Measurements from ENCODE around the gene AGBL5.
A peak's percentile ranks its signal among the peaks of the same experiment; 100 is the strongest.

The AGBL5 gene

GRCh38 chr2:27084297-27085061, 33.0 kb downstream of the AGBL5 start:
- no peaks in the 10 kb centered on the region for H3K27me3 ChIP-seq (ENCODE audit: control insufficient read depth in 1 of 2, insufficient read depth in 2 of 2, low read length in 2 of 2)
- no peaks in the 10 kb centered on the region for H3K9me3 ChIP-seq (ENCODE audit: control insufficient read depth in 1 of 2, low read length in 2 of 2)
- H3K36me3 ChIP-seq (ENCODE audit: control insufficient read depth in 1 of 2, insufficient read depth in 2 of 2, low read length in 2 of 2) = no peaks in the 10 kb centered on the region
- no peak overlapping the region for H3K9ac ChIP-seq (ENCODE audit: low read depth in 1 of 2, low read length in 2 of 2)
- no peak overlapping the region for H3K27ac ChIP-seq (ENCODE audit: low read depth, low read length)
- peaks cover 34 to 47% of the 10 kb centered on the region in 2 donors for H3K4me1 ChIP-seq (ENCODE audit: control insufficient read depth in 1 of 2, insufficient read depth in 2 of 2, low read length in 2 of 2)
- H3K4me3 ChIP-seq (ENCODE audit: low read depth in 1 of 2, low read length in 2 of 2) = no peak overlapping the region

- H3K9ac ChIP-seq (ENCODE audit: low read depth in 1 of 2, low read length in 2 of 2) = peak overlapping the region; percentile 58 to 76
- peak overlapping the region; percentile 76 to 78 for H3K4me3 ChIP-seq (ENCODE audit: low read depth in 1 of 2, low read length in 2 of 2)
- H3K36me3 ChIP-seq (ENCODE audit: control insufficient read depth in 1 of 2, insufficient read depth in 2 of 2, low read length in 2 of 2) = no peaks in the 10 kb centered on the region
- no peaks in the 10 kb centered on the region for H3K9me3 ChIP-seq (ENCODE audit: control insufficient read depth in 1 of 2, low read length in 2 of 2)
- H3K27me3 ChIP-seq (ENCODE audit: control insufficient read depth in 1 of 2, insufficient read depth in 2 of 2, low read length in 2 of 2) = no peaks in the 10 kb centered on the region
- peak overlapping the region; percentile 85 for H3K27ac ChIP-seq (ENCODE audit: low read depth, low read length)
- H3K4me1 ChIP-seq (ENCODE audit: control insufficient read depth in 1 of 2, insufficient read depth in 2 of 2, low read length in 2 of 2) = peaks cover 34 to 49% of the 10 kb centered on the region in 2 donors
Measured at GRCh38 chr2:27085062-27085672, 33.7 kb downstream of the AGBL5 start.

DNA sequence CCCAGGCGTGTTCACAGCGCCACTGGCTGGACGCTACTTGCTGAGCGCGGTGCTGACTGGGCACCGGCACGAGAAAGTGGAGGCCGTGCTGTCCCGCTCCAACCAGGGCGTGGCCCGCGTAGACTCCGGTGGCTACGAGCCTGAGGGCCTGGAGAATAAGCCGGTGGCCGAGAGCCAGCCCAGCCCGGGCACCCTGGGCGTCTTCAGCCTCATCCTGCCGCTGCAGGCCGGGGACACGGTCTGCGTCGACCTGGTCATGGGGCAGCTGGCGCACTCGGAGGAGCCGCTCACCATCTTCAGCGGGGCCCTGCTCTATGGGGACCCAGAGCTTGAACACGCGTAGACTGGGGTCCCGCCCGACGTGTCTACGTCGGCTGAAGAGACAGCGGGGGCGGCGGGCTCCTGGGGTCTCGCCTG, 34.2 kb downstream of the AGBL5 start:
- no peaks in the 10 kb centered on the region for H3K36me3 ChIP-seq (ENCODE audit: control insufficient read depth in 1 of 2, insufficient read depth in 2 of 2, low read length in 2 of 2)
- H3K27me3 ChIP-seq (ENCODE audit: control insufficient read depth in 1 of 2, insufficient read depth in 2 of 2, low read length in 2 of 2) = no peaks in the 10 kb centered on the region
- peak overlapping the region; percentile 85 for H3K27ac ChIP-seq (ENCODE audit: low read depth, low read length)
- peaks cover 33 to 44% of the 10 kb centered on the region in 2 donors for H3K4me1 ChIP-seq (ENCODE audit: control insufficient read depth in 1 of 2, insufficient read depth in 2 of 2, low read length in 2 of 2)
- no peaks in the 10 kb centered on the region for H3K9me3 ChIP-seq (ENCODE audit: control insufficient read depth in 1 of 2, low read length in 2 of 2)
- H3K9ac ChIP-seq (ENCODE audit: low read depth in 1 of 2, low read length in 2 of 2) = peak overlapping the region; percentile 58 to 76
- peak overlapping the region; percentile 76 to 78 for H3K4me3 ChIP-seq (ENCODE audit: low read depth in 1 of 2, low read length in 2 of 2)

- Histone ChIP-seq H3K27me3 (ENCODE audit: control insufficient read depth in 1 of 2, insufficient read depth in 2 of 2, low read length in 2 of 2) (no peaks in the 10 kb centered on the region), H3K27ac (ENCODE audit: low read depth, low read length) (peak overlapping the region; percentile 85), H3K4me1 (ENCODE audit: control insufficient read depth in 1 of 2, insufficient read depth in 2 of 2, low read length in 2 of 2) (peaks cover 28 to 47% of the 10 kb centered on the region in 2 donors), H3K9ac (ENCODE audit: low read depth in 1 of 2, low read length in 2 of 2) (peak overlapping the region; percentile 58 to 76), H3K36me3 (ENCODE audit: control insufficient read depth in 1 of 2, insufficient read depth in 2 of 2, low read length in 2 of 2) (no peaks in the 10 kb centered on the region), H3K4me3 (ENCODE audit: low read depth in 1 of 2, low read length in 2 of 2) (peak overlapping the region; percentile 78 to 92), H3K9me3 (ENCODE audit: control insufficient read depth in 1 of 2, low read length in 2 of 2) (no peaks in the 10 kb centered on the region)
Measured at GRCh38 chr2:27086090-27086723, 34.7 kb downstream of the AGBL5 start.

DNA sequence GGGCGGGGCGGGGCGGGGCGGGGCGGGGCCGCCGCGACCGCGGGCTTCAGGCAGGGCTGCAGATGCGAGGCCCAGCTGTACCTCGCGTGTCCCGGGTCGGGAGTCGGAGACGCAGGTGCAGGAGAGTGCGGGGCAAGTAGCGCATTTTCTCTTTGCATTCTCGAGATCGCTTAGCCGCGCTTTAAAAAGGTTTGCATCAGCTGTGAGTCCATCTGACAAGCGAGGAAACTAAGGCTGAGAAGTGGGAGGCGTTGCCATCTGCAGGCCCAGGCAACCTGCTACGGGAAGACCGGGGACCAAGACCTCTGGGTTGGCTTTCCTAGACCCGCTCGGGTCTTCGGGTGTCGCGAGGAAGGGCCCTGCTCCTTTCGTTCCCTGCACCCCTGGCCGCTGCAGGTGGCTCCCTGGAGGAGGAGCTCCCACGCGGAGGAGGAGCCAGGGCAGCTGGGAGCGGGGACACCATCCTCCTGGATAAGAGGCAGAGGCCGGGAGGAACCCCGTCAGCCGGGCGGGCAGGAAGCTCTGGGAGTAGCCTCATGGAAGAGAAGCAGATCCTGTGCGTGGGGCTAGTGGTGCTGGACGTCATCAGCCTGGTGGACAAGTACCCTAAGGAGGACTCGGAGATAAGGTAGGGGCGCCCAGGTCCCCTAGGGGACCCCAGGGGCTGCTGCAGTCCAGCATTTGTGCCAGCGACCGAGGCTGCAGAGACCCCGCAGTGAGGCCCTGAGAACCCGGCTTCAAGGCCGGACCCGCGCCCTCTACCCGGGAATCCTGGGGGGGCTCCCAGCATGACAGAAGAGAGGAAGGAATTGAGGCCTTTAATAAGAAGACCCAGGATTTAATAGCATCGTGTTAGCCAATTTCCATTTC, 35.5 kb downstream of the AGBL5 start, which contains the start of gene KHK:
KHK (plus strand) TSS at position 49 of the 870 bp plus-strand sequence; CDS start at position 537, 488 bp downstream.
- H3K9me3 ChIP-seq (ENCODE audit: control insufficient read depth in 1 of 2, low read length in 2 of 2) = no peaks in the 10 kb centered on the region
- H3K4me3 ChIP-seq (ENCODE audit: low read depth in 1 of 2, low read length in 2 of 2) = peak within 1 kb of the TSS; percentile 78 to 92
- peak within 1 kb of the TSS; percentile 58 to 76 for H3K9ac ChIP-seq (ENCODE audit: low read depth in 1 of 2, low read length in 2 of 2)

DNA sequence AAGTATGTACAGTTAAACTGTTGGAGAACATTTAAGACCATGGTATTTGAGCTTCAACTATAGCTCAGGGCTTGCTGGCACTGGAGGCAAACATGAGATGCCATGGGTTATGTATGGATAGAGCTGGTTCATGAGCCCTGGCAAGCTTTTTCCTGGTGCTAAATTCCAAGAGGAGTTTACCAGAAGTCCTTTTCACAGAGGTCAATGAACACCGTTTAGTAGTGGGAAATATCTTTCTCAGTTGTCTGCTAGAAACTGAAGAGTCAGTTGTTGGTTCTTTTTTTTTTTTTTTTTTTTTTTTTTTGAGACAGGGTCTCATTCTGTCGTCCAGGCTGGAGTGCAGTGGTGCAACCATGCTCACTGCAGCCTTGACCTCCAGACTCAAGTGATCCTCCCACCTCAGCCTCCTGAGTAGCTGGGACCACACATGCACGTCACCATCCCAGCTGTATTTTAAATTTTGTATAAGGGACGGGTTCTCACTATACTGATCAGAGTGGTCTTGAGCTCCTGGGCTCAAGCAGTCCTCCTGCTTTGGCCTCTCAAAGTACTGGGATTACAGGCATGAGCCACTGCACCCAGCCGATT, 36.4 kb downstream of the AGBL5 start:
- Histone ChIP-seq H3K4me1 (ENCODE audit: control insufficient read depth in 1 of 2, insufficient read depth in 2 of 2, low read length in 2 of 2) (peaks cover 33 to 50% of the 10 kb centered on the region in 2 donors), H3K9ac (ENCODE audit: low read depth in 1 of 2, low read length in 2 of 2) (peak overlapping the region; percentile 53 to 73), H3K36me3 (ENCODE audit: control insufficient read depth in 1 of 2, insufficient read depth in 2 of 2, low read length in 2 of 2) (no peaks in the 10 kb centered on the region), H3K27me3 (ENCODE audit: control insufficient read depth in 1 of 2, insufficient read depth in 2 of 2, low read length in 2 of 2) (no peaks in the 10 kb centered on the region), H3K4me3 (ENCODE audit: low read depth in 1 of 2, low read length in 2 of 2) (peak overlapping the region; percentile 78 to 92), H3K9me3 (ENCODE audit: control insufficient read depth in 1 of 2, low read length in 2 of 2) (no peaks in the 10 kb centered on the region), H3K27ac (ENCODE audit: low read depth, low read length) (no peak overlapping the region)

More for the DNA sequence above, 35.5 kb downstream of the AGBL5 start, which contains the start of gene KHK:
- peak within 1 kb of the TSS; percentile 85 for H3K27ac ChIP-seq (ENCODE audit: low read depth, low read length)
- no peaks in the 10 kb centered on the region for H3K36me3 ChIP-seq (ENCODE audit: control insufficient read depth in 1 of 2, insufficient read depth in 2 of 2, low read length in 2 of 2)
- H3K27me3 ChIP-seq (ENCODE audit: control insufficient read depth in 1 of 2, insufficient read depth in 2 of 2, low read length in 2 of 2) = no peaks in the 10 kb centered on the region
- peaks cover 27 to 47% of the 10 kb centered on the region in 2 donors for H3K4me1 ChIP-seq (ENCODE audit: control insufficient read depth in 1 of 2, insufficient read depth in 2 of 2, low read length in 2 of 2)

- Histone ChIP-seq H3K27ac (ENCODE audit: low read depth, low read length) (no peak overlapping the region), H3K4me3 (ENCODE audit: low read depth in 1 of 2, low read length in 2 of 2) (peak overlapping the region; percentile 78 to 92), H3K4me1 (ENCODE audit: control insufficient read depth in 1 of 2, insufficient read depth in 2 of 2, low read length in 2 of 2) (peaks cover 40 to 57% of the 10 kb centered on the region in 2 donors), H3K27me3 (ENCODE audit: control insufficient read depth in 1 of 2, insufficient read depth in 2 of 2, low read length in 2 of 2) (no peaks in the 10 kb centered on the region), H3K9ac (ENCODE audit: low read depth in 1 of 2, low read length in 2 of 2) (peak overlapping the region; percentile 48 to 64), H3K9me3 (ENCODE audit: control insufficient read depth in 1 of 2, low read length in 2 of 2) (no peaks in the 10 kb centered on the region), H3K36me3 (ENCODE audit: control insufficient read depth in 1 of 2, insufficient read depth in 2 of 2, low read length in 2 of 2) (no peaks in the 10 kb centered on the region)
Measured at GRCh38 chr2:27088634-27089033, 37.2 kb downstream of the AGBL5 start.

GRCh38 chr2:27089111-27089954, 37.9 kb downstream of the AGBL5 start:
- Histone ChIP-seq H3K9me3 (ENCODE audit: control insufficient read depth in 1 of 2, low read length in 2 of 2) (no peaks in the 10 kb centered on the region), H3K27me3 (ENCODE audit: control insufficient read depth in 1 of 2, insufficient read depth in 2 of 2, low read length in 2 of 2) (no peaks in the 10 kb centered on the region), H3K4me1 (ENCODE audit: control insufficient read depth in 1 of 2, insufficient read depth in 2 of 2, low read length in 2 of 2) (peaks cover 47 to 64% of the 10 kb centered on the region in 2 donors), H3K9ac (ENCODE audit: low read depth in 1 of 2, low read length in 2 of 2) (peak overlapping the region; percentile 48 to 64), H3K27ac (ENCODE audit: low read depth, low read length) (no peak overlapping the region), H3K4me3 (ENCODE audit: low read depth in 1 of 2, low read length in 2 of 2) (peak overlapping the region; percentile 78 to 92), H3K36me3 (ENCODE audit: control insufficient read depth in 1 of 2, insufficient read depth in 2 of 2, low read length in 2 of 2) (peaks cover 0 to 3% of the 10 kb centered on the region in 2 donors)
